HEK293T (cell line): ENCODE measurements around the gene TSSK3.

ENCODE experiments used
- CTCF ChIA-PET: fragments of 350-600 bp; formaldehyde crosslinking; extraction: SDS; loops from one replicate; lab custom pipeline; 2021; ENCODE audit warnings: antibody characterized with exemption, inconsistent platforms; lab: Yijun Ruan, JAX
- POLR2A ChIA-PET: fragments of 350-600 bp; formaldehyde crosslinking; extraction: SDS; loops from one replicate; lab custom pipeline; 2020; ENCODE audit warnings: antibody characterized with exemption, inconsistent platforms; lab: Yijun Ruan, JAX
- DNase-seq: peaks from one replicate; pipeline ENCODE4 v3.0.0; 2012; ENCODE audit warnings: mixed read lengths; ENCODE audit errors: extremely low spot score
- ARNT ChIP-seq: fragments of 450-650 bp; IDR thresholded peaks from 2 replicates; pipeline ENCODE4 v1.6.1; 2017; ENCODE audit warnings: mild to moderate bottlenecking
- BHLHE40 ChIP-seq: fragments of 450-650 bp; IDR thresholded peaks from 2 replicates; pipeline ENCODE4 v1.6.1; 2016; ENCODE audit warnings: mild to moderate bottlenecking, moderate library complexity, borderline replicate concordance
- CTBP1 ChIP-seq: fragments of 450-650 bp; IDR thresholded peaks from 2 replicates; pipeline ENCODE4 v1.6.1; 2016; ENCODE audit warnings: borderline replicate concordance
- ELF4 ChIP-seq: fragments of 450-650 bp; IDR thresholded peaks from 2 replicates; pipeline ENCODE4 v1.6.1; 2017; ENCODE audit warnings: antibody characterized with exemption
- FOXA1 ChIP-seq: fragments of 450-650 bp; IDR thresholded peaks from 2 replicates; pipeline ENCODE4 v1.6.1; 2016; ENCODE audit warnings: mild to moderate bottlenecking
- FOXK2 ChIP-seq: fragments of 450-650 bp; IDR thresholded peaks from 2 replicates; pipeline ENCODE4 v1.6.1; 2016; ENCODE audit warnings: mild to moderate bottlenecking
- FOXM1 ChIP-seq: fragments of 450-650 bp; IDR thresholded peaks from 2 replicates; pipeline ENCODE4 v1.6.1; 2017; ENCODE audit warnings: mild to moderate bottlenecking, borderline replicate concordance
- HDGF ChIP-seq: fragments of 450-650 bp; IDR thresholded peaks from 2 replicates; pipeline ENCODE4 v1.6.1; 2017; ENCODE audit warnings: antibody characterized with exemption, borderline replicate concordance
- L3MBTL2 ChIP-seq: fragments of 450-650 bp; conservative IDR thresholded peaks from 2 replicates; pipeline ENCODE4 v1.6.1; 2016; ENCODE audit warnings: mild to moderate bottlenecking
- LEF1 ChIP-seq: fragments of 450-650 bp; IDR thresholded peaks from 2 replicates; pipeline ENCODE4 v1.6.1; 2017; ENCODE audit warnings: mild to moderate bottlenecking, borderline replicate concordance
- NFRKB ChIP-seq: fragments of 450-650 bp; IDR thresholded peaks from 2 replicates; pipeline ENCODE4 v1.6.1; 2016; ENCODE audit warnings: mild to moderate bottlenecking, moderate library complexity
- PKNOX1 ChIP-seq: fragments of 450-650 bp; IDR thresholded peaks from 2 replicates; pipeline ENCODE4 v1.6.1; 2016
- SP1 ChIP-seq: fragments of 450-650 bp; IDR thresholded peaks from 2 replicates; pipeline ENCODE4 v1.6.1; 2017
- SUZ12 ChIP-seq: fragments of 450-650 bp; IDR thresholded peaks from 2 replicates; pipeline ENCODE4 v1.6.1; 2016; ENCODE audit warnings: mild to moderate bottlenecking
- TARDBP ChIP-seq: fragments of 450-650 bp; IDR thresholded peaks from 2 replicates; pipeline ENCODE4 v1.6.1; 2016
- ZNF384 ChIP-seq: fragments of 450-650 bp; IDR thresholded peaks from 2 replicates; pipeline ENCODE4 v1.6.1; 2016

Gene TSSK3

GRCh38 chr1:32377541-32378220, 15.3 kb downstream of the TSSK3 start:
- no peak for DNase-seq
- POLR2A ChIA-PET, result interaction anchor here (0.7 to 1.3 kb wide), 2 partner anchors 15 to 18 kb away, joined by 4 read pairs; partner anchors contain the start of genes FAM229A and TSSK3
- TF ChIP-seq ELF4 (no peak), SUZ12 (no peak), CTBP1 (no peak), SP1 (no peak), FOXM1 (no peak), NFRKB (no peak), FOXA1 (no peak), L3MBTL2 (no peak), LEF1 (no peak), ARNT (no peak), TARDBP (no peak), BHLHE40 (no peak), PKNOX1 (no peak), ZNF384 (no peak), HDGF (no peak), FOXK2 (no peak)
- CTCF ChIA-PET, result no interaction called here

GRCh38 chr1:32380057-32380456, 17.7 kb downstream of the TSSK3 start:
- CTCF ChIA-PET, result no interaction called here
- no peak for DNase-seq
- TF ChIP-seq CTBP1, result no peak
- POLR2A ChIA-PET, result interaction anchor here (0.7 to 2.1 kb wide), 3 partner anchors 12 to 271 kb away, joined by 3 to 6 read pairs (median 5); partner anchors contain the start of genes BSDC1 and RBBP4

GRCh38 chr1:32386676-32387392, 24.5 kb downstream of the TSSK3 start:
- no peak for TF ChIP-seq ARNT
- TF ChIP-seq FOXM1, result no peak
- no peak for TF ChIP-seq ZNF384
- no peak for TF ChIP-seq SP1
- TF ChIP-seq TARDBP, result no peak
- TF ChIP-seq HDGF, result no peak
- TF ChIP-seq FOXA1, result no peak
- POLR2A ChIA-PET, result no interaction called here
- no peak for DNase-seq
- CTCF ChIA-PET, result no interaction called here

- ChIA-PET CTCF (no interaction called here), POLR2A (no interaction called here)
- DNase-seq, result no peak
- no peak for TF ChIP-seq PKNOX1
- no peak for TF ChIP-seq SUZ12
These were observed 26.3 kb downstream of the TSSK3 start for GRCh38 chr1:32388641-32389040.

GRCh38 chr1:32390904-32391870, 28.8 kb downstream of the TSSK3 start:
- no peak for DNase-seq
- TF ChIP-seq BHLHE40 (no peak), FOXA1 (no peak), SUZ12 (no peak), CTBP1 (no peak), ZNF384 (no peak)
- CTCF ChIA-PET, result no interaction called here
- POLR2A ChIA-PET, result no interaction called here

GRCh38 chr1:32392325-32392724, 30.0 kb downstream of the TSSK3 start:
- no peak for DNase-seq
- CTCF ChIA-PET, result interaction anchor here (0.5 kb wide), 1 partner anchor 21 kb away, joined by 3 read pairs; no protein-coding TSS in a partner anchor
- POLR2A ChIA-PET, result no interaction called here
- TF ChIP-seq ZNF384, result no peak
- no peak for TF ChIP-seq BHLHE40
- TF ChIP-seq PKNOX1, result no peak
